Measurements from ENCODE around the gene CBLN3. TPM values are rescaled to one million over a fixed set of nuclear protein-coding genes. Genes with fewer than 3 reads are reported as not detected.

The CBLN3 gene
- total RNA-seq, 2 experiments from 2014 or later: 8.6 to 9.5 TPM

GRCh38 chr14:24381363-24382063, 48.0 kb downstream of the CBLN3 start:
- ChIA-PET POLR2A (no interaction called here), CTCF (no interaction called here)
- H3K9me3 Mint-ChIP-seq: no peaks in the 10 kb centered on the region

GRCh38 chr14:24379907-24380730, 49.3 kb downstream of the CBLN3 start:
- Mint-ChIP-seq H3K27me3 (peaks cover 8% of the 10 kb centered on the region), H3K9me3 (no peaks in the 10 kb centered on the region), H3K36me3 (ENCODE audit: low read depth) (no peaks in the 10 kb centered on the region), H3K27ac (no peak overlapping the region), H3K4me1 (peaks cover 4% of the 10 kb centered on the region), H3K4me3 (no peak overlapping the region)
- DNase-seq: no peak
- POLR2A ChIA-PET: interaction anchor here (1.2 kb wide), 2 partner anchors 40 to 50 kb away, joined by 3 read pairs; partner anchors contain the start of genes CBLN3, KHNYN and RIPK3
- CTCF ChIA-PET: no interaction called here

More at GRCh38 chr14:24381363-24382063, 48.0 kb downstream of the CBLN3 start:
- Mint-ChIP-seq H3K27ac (no peak overlapping the region), H3K4me1 (peaks cover 4% of the 10 kb centered on the region), H3K27me3 (peaks cover 10% of the 10 kb centered on the region), H3K4me3 (no peak overlapping the region), H3K36me3 (ENCODE audit: low read depth) (no peaks in the 10 kb centered on the region)
- DNase-seq: no peak

- Mint-ChIP-seq H3K9me3 (no peaks in the 10 kb centered on the region), H3K4me3 (no peak overlapping the region), H3K27me3 (peaks cover 6% of the 10 kb centered on the region), H3K36me3 (ENCODE audit: low read depth) (no peaks in the 10 kb centered on the region), H3K4me1 (peaks cover 4% of the 10 kb centered on the region), H3K27ac (no peak overlapping the region)
- DNase-seq: no peak
- ChIA-PET CTCF (no interaction called here), POLR2A (interaction anchor here (1.2 kb wide), 2 partner anchors 39 to 51 kb away, joined by 3 read pairs; partner anchors contain the start of genes CBLN3, KHNYN and RIPK3)
These were observed 50.2 kb downstream of the CBLN3 start for GRCh38 chr14:24378981-24379906.

GRCh38 chr14:24378327-24378726, 51.1 kb downstream of the CBLN3 start:
- H3K4me3 Mint-ChIP-seq: no peak overlapping the region
- no peak overlapping the region for H3K27ac Mint-ChIP-seq
- CTCF ChIA-PET: no interaction called here
- peaks cover 4% of the 10 kb centered on the region for H3K4me1 Mint-ChIP-seq
- H3K27me3 Mint-ChIP-seq: peaks cover 2% of the 10 kb centered on the region
- no peaks in the 10 kb centered on the region for H3K9me3 Mint-ChIP-seq
- DNase-seq: no peak
- POLR2A ChIA-PET: interaction anchor here (1.0 kb wide), 1 partner anchor 38 kb away, joined by 3 read pairs; the partner anchor contains the start of gene RIPK3
- H3K36me3 Mint-ChIP-seq (ENCODE audit: low read depth): no peaks in the 10 kb centered on the region

GRCh38 chr14:24377657-24378056, 51.8 kb downstream of the CBLN3 start:
- Mint-ChIP-seq H3K4me1 (peaks cover 4% of the 10 kb centered on the region), H3K36me3 (ENCODE audit: low read depth) (no peaks in the 10 kb centered on the region), H3K27ac (no peak overlapping the region), H3K9me3 (no peaks in the 10 kb centered on the region), H3K4me3 (no peak overlapping the region), H3K27me3 (peaks cover 2% of the 10 kb centered on the region)
- POLR2A ChIA-PET: interaction anchor here (1.0 kb wide), 1 partner anchor 38 kb away, joined by 3 read pairs; the partner anchor contains the start of gene RIPK3
- DNase-seq: no peak
- CTCF ChIA-PET: no interaction called here

- Mint-ChIP-seq H3K4me3 (no peak overlapping the region), H3K9me3 (no peaks in the 10 kb centered on the region), H3K27ac (no peak overlapping the region), H3K4me1 (peaks cover 4% of the 10 kb centered on the region), H3K36me3 (ENCODE audit: low read depth) (no peaks in the 10 kb centered on the region), H3K27me3 (peaks cover 6% of the 10 kb centered on the region)
- no peak for DNase-seq
- ChIA-PET CTCF (interaction anchor here (1.2 kb wide), 1 partner anchor 54 kb away, joined by 3 read pairs; no protein-coding TSS in a partner anchor), POLR2A (no interaction called here)
These were observed 52.3 kb downstream of the CBLN3 start for GRCh38 chr14:24377126-24377525.

Other genes with a start within 250 kb of the CBLN3 start
- gene IPO4, start 240.9 kb downstream of the CBLN3 start, total RNA-seq: 10 to 100 TPM; 24.0 to 26.2 TPM
- gene TM9SF1, start 234.2 kb downstream of the CBLN3 start, total RNA-seq: 10 to 100 TPM; 30.8 to 35.1 TPM
- gene TSSK4, start 224.0 kb downstream of the CBLN3 start, total RNA-seq: under 1 TPM; 0.48 to 0.76 TPM
- gene CHMP4A, start 216.2 kb downstream of the CBLN3 start, total RNA-seq: 10 to 100 TPM; 92.9 to 97.9 TPM
- gene MDP1, start 213.6 kb downstream of the CBLN3 start, total RNA-seq: 10 to 100 TPM; 13.5 to 17.0 TPM
- 100 to 1,000 TPM; 190 to 197 TPM for gene NEDD8, start 197.3 kb downstream of the CBLN3 start, total RNA-seq
- gene GMPR2, start 196.7 kb downstream of the CBLN3 start, total RNA-seq: 10 to 100 TPM; 78.1 to 90.3 TPM
- 100 to 1,000 TPM; 133 to 139 TPM for gene TINF2, start 187.0 kb downstream of the CBLN3 start, total RNA-seq
- gene TGM1, start 166.5 kb downstream of the CBLN3 start, total RNA-seq: 1 to 10 TPM; 4.0 to 4.4 TPM
- 10 to 100 TPM; 40.2 to 41.0 TPM for gene RABGGTA, start 158.1 kb downstream of the CBLN3 start, total RNA-seq
- gene DHRS1, start 129.9 kb downstream of the CBLN3 start, total RNA-seq: 10 to 100 TPM; 31.6 to 33.4 TPM
- gene NOP9, start 129.8 kb downstream of the CBLN3 start, total RNA-seq: 10 to 100 TPM; 25.8 to 27.7 TPM
- 10 to 100 TPM; 38.4 to 39.6 TPM for gene CIDEB, start 121.7 kb downstream of the CBLN3 start, total RNA-seq
- 10 to 100 TPM; 18.5 to 19.6 TPM for gene LTB4R2, start 119.5 kb downstream of the CBLN3 start, total RNA-seq
- gene LTB4R, start 118.2 kb downstream of the CBLN3 start, total RNA-seq: 10 to 100 TPM; 36.1 to 37.9 TPM
- gene ADCY4, start 94.6 kb downstream of the CBLN3 start, total RNA-seq: 1 to 10 TPM; 4.5 to 5.9 TPM
- 10 to 100 TPM; 37.3 to 38.0 TPM for gene RIPK3, start 89.7 kb downstream of the CBLN3 start, total RNA-seq
- gene NFATC4, start 61.5 kb downstream of the CBLN3 start, total RNA-seq: not detected
- under 1 TPM; 0.18 TPM for gene NYNRIN, start 30.7 kb downstream of the CBLN3 start, total RNA-seq
- 10 to 100 TPM; 96.0 to 99.5 TPM for gene KHNYN, start 286 bp upstream of the CBLN3 start, total RNA-seq
- 10 to 100 TPM; 38.5 to 41.6 TPM for gene SDR39U1, start 13.1 kb upstream of the CBLN3 start, total RNA-seq
- gene CMA1, start 78.6 kb upstream of the CBLN3 start, total RNA-seq: not detected
- gene CTSG, start 146.6 kb upstream of the CBLN3 start, total RNA-seq: 1 to 10 TPM in 1 of 2 experiments, under 1 TPM in 1; 0.93 to 1.1 TPM
- gene GZMH, start 180.0 kb upstream of the CBLN3 start, total RNA-seq: 10 to 100 TPM; 10.7 to 11.0 TPM
- 100 to 1,000 TPM; 682 to 685 TPM for gene GZMB, start 204.5 kb upstream of the CBLN3 start, total RNA-seq

Data from activated CD4-positive, alpha-beta memory T cell treated with anti-CD3 and anti-CD28 coated beads, Interleukin-2, amount 10 ng/mL, durations not matched to agents 7 days and 5 days (primary cell).